Progenitor cell of endocrine pancreas (in vitro differentiated cells): ENCODE data around the gene ZNF585A. TPM values are rescaled to one million over a fixed set of nuclear protein-coding genes. Genes with fewer than 3 reads are reported as not detected.
"Not testable (repeated sequence)": the region's sequence is repeated elsewhere in the genome, so short reads cannot be mapped to it uniquely, and the experiment has no call there.

Experiments used
- DNase-seq: peaks from one replicate; pipeline ENCODE4 v3.0.0; 2021; ENCODE audit warnings: low spot score; ENCODE audit not compliant: unreplicated experiment
- H3K27ac Mint-ChIP-seq: 2 replicates; pipeline ENCODE4 v1.8.0; 2021; ENCODE audit warnings: mild to moderate bottlenecking, moderate library complexity, mixed read lengths
- H3K27me3 Mint-ChIP-seq: 2 replicates; pipeline ENCODE4 v1.8.0; 2021; ENCODE audit warnings: mixed read lengths
- H3K36me3 Mint-ChIP-seq: 2 replicates; pipeline ENCODE4 v1.8.0; 2022; ENCODE audit warnings: mixed read lengths; ENCODE audit not compliant: insufficient read depth
- H3K4me1 Mint-ChIP-seq: 2 replicates; pipeline ENCODE4 v1.8.0; 2021; ENCODE audit warnings: low read depth, mixed read lengths
- H3K4me3 Mint-ChIP-seq: 2 replicates; pipeline ENCODE4 v1.8.0; 2021; ENCODE audit warnings: low read depth, mild to moderate bottlenecking, moderate library complexity, mixed read lengths
- H3K9me3 Mint-ChIP-seq: 2 replicates; pipeline ENCODE4 v1.8.0; 2021; ENCODE audit warnings: low read depth, mixed read lengths
- total RNA-seq: library from RNA; stranded (reverse); gene quantifications from 2 replicates; pipeline ENCODE4 v1.2.1, GENCODE V29; 2021
- TF ChIP-seq, protein P1 (sequence below): fragments of 200-600 bp; sonication (generic); IDR thresholded peaks from one replicate; pipeline ENCODE4 v1.5.0; 2021; ENCODE audit warnings: antibody characterized with exemption, mild to moderate bottlenecking; ENCODE audit not compliant: unreplicated experiment

Gene ZNF585A
- total RNA-seq, 1 donor from 2014 or later, result 10.8 TPM

- Mint-ChIP-seq H3K9me3 (peaks cover 7% of the 10 kb centered on the region), H3K27me3 (no peaks in the 10 kb centered on the region), H3K4me1 (peaks cover 12% of the 10 kb centered on the region), H3K27ac (peak overlapping the region; percentile 94), H3K4me3 (peak overlapping the region; percentile 87), H3K36me3 (peaks cover 10% of the 10 kb centered on the region)
- TF ChIP-seq, protein P1, sequence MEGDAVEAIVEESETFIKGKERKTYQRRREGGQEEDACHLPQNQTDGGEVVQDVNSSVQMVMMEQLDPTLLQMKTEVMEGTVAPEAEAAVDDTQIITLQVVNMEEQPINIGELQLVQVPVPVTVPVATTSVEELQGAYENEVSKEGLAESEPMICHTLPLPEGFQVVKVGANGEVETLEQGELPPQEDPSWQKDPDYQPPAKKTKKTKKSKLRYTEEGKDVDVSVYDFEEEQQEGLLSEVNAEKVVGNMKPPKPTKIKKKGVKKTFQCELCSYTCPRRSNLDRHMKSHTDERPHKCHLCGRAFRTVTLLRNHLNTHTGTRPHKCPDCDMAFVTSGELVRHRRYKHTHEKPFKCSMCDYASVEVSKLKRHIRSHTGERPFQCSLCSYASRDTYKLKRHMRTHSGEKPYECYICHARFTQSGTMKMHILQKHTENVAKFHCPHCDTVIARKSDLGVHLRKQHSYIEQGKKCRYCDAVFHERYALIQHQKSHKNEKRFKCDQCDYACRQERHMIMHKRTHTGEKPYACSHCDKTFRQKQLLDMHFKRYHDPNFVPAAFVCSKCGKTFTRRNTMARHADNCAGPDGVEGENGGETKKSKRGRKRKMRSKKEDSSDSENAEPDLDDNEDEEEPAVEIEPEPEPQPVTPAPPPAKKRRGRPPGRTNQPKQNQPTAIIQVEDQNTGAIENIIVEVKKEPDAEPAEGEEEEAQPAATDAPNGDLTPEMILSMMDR, result no peak
- DNase-seq, result no peak
Measured at GRCh38 chr19:37217480-37217774, 44.9 kb upstream of the ZNF585A start.

- DNase-seq, result no peak
- H3K9me3 Mint-ChIP-seq, result peaks cover 17% of the 10 kb centered on the region
- no peaks in the 10 kb centered on the region for H3K27me3 Mint-ChIP-seq
- no peak overlapping the region for H3K4me3 Mint-ChIP-seq
- TF ChIP-seq, protein P1, result no peak
- peaks cover 25% of the 10 kb centered on the region for H3K36me3 Mint-ChIP-seq
- no peaks in the 10 kb centered on the region for H3K4me1 Mint-ChIP-seq
- H3K27ac Mint-ChIP-seq, result no peak overlapping the region
Measured at GRCh38 chr19:37197768-37198167, 25.3 kb upstream of the ZNF585A start.

DNA sequence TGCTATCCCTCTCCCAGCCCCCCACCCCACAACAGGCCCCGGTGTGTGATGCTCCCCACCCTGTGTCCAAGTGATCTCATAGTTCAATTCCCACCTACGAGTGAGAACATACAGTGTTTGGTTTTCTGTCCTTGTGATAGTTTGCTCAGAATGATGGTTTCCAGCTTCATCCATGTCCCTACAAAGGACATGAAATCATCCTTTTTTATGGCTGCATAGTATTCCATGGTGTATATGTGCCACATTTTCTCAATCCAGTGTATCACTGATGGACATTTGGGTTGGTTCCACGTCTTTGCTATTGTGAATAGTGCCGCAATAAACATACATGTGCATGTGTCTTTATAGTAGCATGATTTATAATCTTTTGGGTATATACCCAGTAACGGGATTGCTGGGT, 24.6 kb upstream of the ZNF585A start:
- H3K27me3 Mint-ChIP-seq, result not testable (repeated sequence)
- peaks cover 27% of the 10 kb centered on the region for H3K36me3 Mint-ChIP-seq

GRCh38 chr19:37195248-37195647, 22.8 kb upstream of the ZNF585A start:
- H3K27ac Mint-ChIP-seq, H3K27me3 Mint-ChIP-seq, H3K4me3 Mint-ChIP-seq, DNase-seq, H3K4me1 Mint-ChIP-seq: not testable (repeated sequence)
- Mint-ChIP-seq H3K9me3 (peaks cover 25% of the 10 kb centered on the region), H3K36me3 (peaks cover 35% of the 10 kb centered on the region)

More for the DNA sequence above, 24.6 kb upstream of the ZNF585A start:
- H3K27ac Mint-ChIP-seq, H3K4me1 Mint-ChIP-seq, H3K4me3 Mint-ChIP-seq, DNase-seq: not testable (repeated sequence)
- H3K9me3 Mint-ChIP-seq, result peaks cover 19% of the 10 kb centered on the region

- H3K27ac Mint-ChIP-seq, H3K27me3 Mint-ChIP-seq, H3K4me3 Mint-ChIP-seq, H3K4me1 Mint-ChIP-seq, DNase-seq: not testable (repeated sequence)
- Mint-ChIP-seq H3K36me3 (peaks cover 63% of the 10 kb centered on the region), H3K9me3 (peaks cover 58% of the 10 kb centered on the region)
Measured at GRCh38 chr19:37186071-37186470, 13.6 kb upstream of the ZNF585A start.

DNA sequence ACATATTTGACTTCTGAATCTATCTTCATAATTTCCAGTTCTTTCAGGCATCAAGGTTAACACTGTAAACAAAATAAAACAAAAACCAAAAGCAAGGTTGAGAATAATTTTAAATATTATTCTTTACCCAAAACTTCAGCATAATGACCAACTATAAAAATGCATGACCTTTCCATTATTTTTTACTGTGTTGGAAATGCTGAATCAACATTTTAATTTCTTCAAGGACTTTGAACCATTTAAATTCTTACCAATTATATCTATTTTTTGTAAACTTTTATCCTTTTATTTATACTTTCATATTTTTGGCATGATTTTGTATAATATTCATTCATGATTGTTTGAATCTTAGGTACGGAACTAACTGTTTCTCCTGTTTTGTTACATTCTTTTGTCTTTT, 6.9 kb downstream of the ZNF585A start:
- no peak overlapping the region for H3K27ac Mint-ChIP-seq
- peaks cover 83% of the 10 kb centered on the region for H3K36me3 Mint-ChIP-seq
- peaks cover 49% of the 10 kb centered on the region for H3K9me3 Mint-ChIP-seq
- no peak for DNase-seq
- no peaks in the 10 kb centered on the region for H3K27me3 Mint-ChIP-seq
- no peak overlapping the region for H3K4me3 Mint-ChIP-seq
- no peaks in the 10 kb centered on the region for H3K4me1 Mint-ChIP-seq
- TF ChIP-seq, protein P1, result no peak

DNA sequence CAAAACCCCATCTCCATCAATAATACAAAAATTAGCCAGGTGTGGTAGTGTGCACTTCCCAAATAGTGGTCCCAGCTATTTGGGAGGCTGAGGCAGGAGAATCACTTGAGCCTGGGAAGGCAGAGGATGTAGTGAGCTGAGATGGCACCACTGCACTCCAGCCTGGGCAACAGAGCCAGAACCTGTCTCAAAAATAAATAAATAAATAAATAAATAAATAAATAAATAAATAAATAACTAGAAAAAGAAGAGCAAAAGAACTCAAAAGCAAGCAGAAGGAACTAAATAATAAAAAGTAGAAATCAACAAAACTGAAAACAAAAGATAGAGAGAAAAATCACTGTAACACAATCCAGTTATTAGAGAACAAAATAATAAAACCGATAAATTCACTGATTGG, 12.3 kb downstream of the ZNF585A start:
- Mint-ChIP-seq H3K36me3 (peaks cover 87% of the 10 kb centered on the region), H3K4me1 (no peaks in the 10 kb centered on the region), H3K4me3 (no peak overlapping the region), H3K9me3 (peaks cover 55% of the 10 kb centered on the region), H3K27ac (no peak overlapping the region), H3K27me3 (no peaks in the 10 kb centered on the region)
- DNase-seq, result no peak
- TF ChIP-seq, protein P1, result no peak
